Measurements from ENCODE around the gene ACBD6.

- no peak for TF ChIP-seq EZH2 (IDR thresholded peaks at IDR 0.05; ENCODE audit: borderline replicate concordance, control insufficient read depth, low read depth, low read length)
- no peak for TF ChIP-seq ZNF217 (IDR thresholded peaks at IDR 0.05)
- no peak for TF ChIP-seq SRF (IDR thresholded peaks at IDR 0.05; ENCODE audit: low read depth in 2 of 2, low read length in 2 of 2)
- TF ChIP-seq ASH2L (IDR thresholded peaks at IDR 0.05; ENCODE audit: borderline replicate concordance, low read depth): no peak
- TF ChIP-seq SUPT20H (IDR thresholded peaks at IDR 0.05; ENCODE audit: borderline replicate concordance, control insufficient read depth, low read depth, low read length): no peak
- TF ChIP-seq NR2F1 (conservative IDR thresholded peaks at IDR 0.05): no peak
- TF ChIP-seq POLR2A (IDR thresholded peaks at IDR 0.05; ENCODE audit: low read depth, low read length): no peak
- TF ChIP-seq CTCF (IDR thresholded peaks at IDR 0.05 in 2 of 3, conservative IDR thresholded peaks at IDR 0.05 in 1 of 3; ENCODE audit: control insufficient read depth in 2 of 3, extremely low read depth in 1 of 3, insufficient read depth in 1 of 3, low read depth in 3 of 3, low read length in 3 of 3): no peak
- no peak for TF ChIP-seq ZNF274 (IDR thresholded peaks at IDR 0.05; ENCODE audit: insufficient read depth, insufficient read length)
- TF ChIP-seq NR2C2 (IDR thresholded peaks at IDR 0.05; ENCODE audit: borderline replicate concordance, control insufficient read depth, insufficient read length, low read depth): no peak
- no peak for TF ChIP-seq FOXK2 (IDR thresholded peaks at IDR 0.05)
- TF ChIP-seq MYC (IDR thresholded peaks at IDR 0.05; ENCODE audit: insufficient read depth, insufficient read length, insufficient replicate concordance, low read length, severe bottlenecking): no peak
- TF ChIP-seq ETV6 (conservative IDR thresholded peaks at IDR 0.05 in 1 of 2, IDR thresholded peaks at IDR 0.05 in 1 of 2; ENCODE audit: borderline replicate concordance in 1 of 2, low read depth in 1 of 2): no peak
Observed at GRCh38 chr1:180267211-180267561, 235.2 kb downstream of the ACBD6 start.

All from GM12878 (cell line).